Naive thymus-derived CD4-positive, alpha-beta T cell (primary cell): ENCODE results near the gene MRGPRF. TPM values are rescaled to one million over a fixed set of nuclear protein-coding genes. Genes with fewer than 3 reads are reported as not detected.
"Not testable (repeated sequence)": the region's sequence is repeated elsewhere in the genome, so short reads cannot be mapped to it uniquely, and the experiment has no call there.

ENCODE experiments used
- ATAC-seq: fragments of 150-1000 bp; cut with Tn5 transposase; 2 replicates; pipeline ENCODE4 v1.10.0; 2021; ENCODE audit warnings: mild to moderate bottlenecking, moderate library complexity
- CTCF ChIA-PET: fragments of 350-600 bp; sonication (Branson Sonifier 250); formaldehyde crosslinking; loops from one replicate; lab custom pipeline; 2021; ENCODE audit warnings: antibody characterized with exemption; lab: Charles Lee
- POLR2A ChIA-PET: fragments of 350-600 bp; sonication (Branson Sonifier 250); formaldehyde crosslinking; loops from one replicate; lab custom pipeline; 2021; ENCODE audit warnings: antibody characterized with exemption, inconsistent platforms; lab: Charles Lee
- DNase-seq, 9 donors: peaks; one replicate each; pipeline versions ENCODE4 v3.0.0 to v3.0.0-alpha.2; 2020 to 2022; ENCODE audit warnings: mixed read lengths in 1 of 9
- H3K27ac ChIP-seq: one replicate; pipeline ENCODE4 v1.7.0; 2013; ENCODE audit warnings: mild to moderate bottlenecking, low read depth, low read length, moderate library complexity
- H3K27me3 ChIP-seq, 2 donors: one replicate each; pipeline ENCODE4 v1.7.0; 2013; ENCODE audit warnings: low read length in 2 of 2, mild to moderate bottlenecking in 2 of 2, moderate library complexity in 2 of 2; ENCODE audit not compliant: control insufficient read depth in 2 of 2, insufficient read depth in 2 of 2
- H3K36me3 ChIP-seq, 3 experiments: 1 replicate in 2 of 3; 2 replicates in 1 of 3; pipeline ENCODE4 v1.7.0; 2013; ENCODE audit warnings: low read length in 3 of 3, mild to moderate bottlenecking in 3 of 3, moderate library complexity in 1 of 3; ENCODE audit not compliant: insufficient read depth in 3 of 3, control insufficient read depth in 2 of 3
- H3K4me1 ChIP-seq, 2 donors: one replicate each; pipeline ENCODE4 v1.7.0; 2013; ENCODE audit warnings: low read length in 2 of 2, mild to moderate bottlenecking in 2 of 2, moderate library complexity in 1 of 2; ENCODE audit not compliant: control insufficient read depth in 2 of 2, insufficient read depth in 2 of 2
- H3K4me3 ChIP-seq: 2 replicates; pipeline ENCODE4 v1.7.0; 2013; ENCODE audit warnings: mild to moderate bottlenecking, low read length
- H3K9me3 ChIP-seq, 3 experiments: 1 replicate in 2 of 3; 2 replicates in 1 of 3; pipeline ENCODE4 v1.7.0; 2013; ENCODE audit warnings: low read length in 3 of 3; ENCODE audit not compliant: control insufficient read depth in 2 of 3
- H3K27ac Mint-ChIP-seq, 9 donors: one replicate each; pipeline ENCODE4 v1.8.0; 2020 to 2022; ENCODE audit warnings: mixed read lengths in 9 of 9, mild to moderate bottlenecking in 8 of 9, moderate library complexity in 5 of 9, inconsistent platforms in 2 of 9
- H3K27me3 Mint-ChIP-seq, 5 donors: one replicate each; pipeline ENCODE4 v1.8.0; 2021 to 2022; ENCODE audit warnings: mixed read lengths in 5 of 5, mild to moderate bottlenecking in 1 of 5
- H3K36me3 Mint-ChIP-seq, 5 donors: one replicate each; pipeline ENCODE4 v1.8.0; 2020 to 2022; ENCODE audit warnings: mixed read lengths in 5 of 5, mild to moderate bottlenecking in 3 of 5, inconsistent platforms in 1 of 5
- H3K4me1 Mint-ChIP-seq, 7 donors: one replicate each; pipeline ENCODE4 v1.8.0; 2020 to 2022; ENCODE audit warnings: mixed read lengths in 7 of 7, mild to moderate bottlenecking in 3 of 7, inconsistent platforms in 1 of 7
- H3K4me3 Mint-ChIP-seq, 10 donors: one replicate each; pipeline ENCODE4 v1.8.0; 2020 to 2022; ENCODE audit warnings: mild to moderate bottlenecking in 10 of 10, mixed read lengths in 10 of 10, moderate library complexity in 6 of 10, inconsistent platforms in 2 of 10
- H3K9me3 Mint-ChIP-seq, 11 donors: one replicate each; pipeline ENCODE4 v1.8.0; 2020 to 2022; ENCODE audit warnings: mixed read lengths in 11 of 11, mild to moderate bottlenecking in 4 of 11, inconsistent platforms in 1 of 11, moderate library complexity in 1 of 11
- intact Hi-C, 2 donors: fragments of 100-400 bp; cut with micrococcal nuclease; formaldehyde crosslinking; loops; one replicate each; pipeline ENCODE4 v1.15.1; 2023
- polyA plus RNA-seq, 2 donors: library from polyadenylated mRNA; unstranded; fragments of 300-500 nt; fragmentation: Illumina TruSeq; gene quantifications; one replicate each; pipeline ENCODE4 v1.2.3, GENCODE V29; 2021
- total RNA-seq, 6 experiments: library from RNA in 5 of 6; stranded (reverse) in 5 of 6; gene quantifications; 1 replicate in 5 of 6; 2 replicates in 1 of 6; pipeline ENCODE4 v1.2.3 and lab custom pipeline; 2021 to 2026

The MRGPRF gene
- total and polyA plus RNA-seq, 7 experiments from 2014 or later: not detected

DNA sequence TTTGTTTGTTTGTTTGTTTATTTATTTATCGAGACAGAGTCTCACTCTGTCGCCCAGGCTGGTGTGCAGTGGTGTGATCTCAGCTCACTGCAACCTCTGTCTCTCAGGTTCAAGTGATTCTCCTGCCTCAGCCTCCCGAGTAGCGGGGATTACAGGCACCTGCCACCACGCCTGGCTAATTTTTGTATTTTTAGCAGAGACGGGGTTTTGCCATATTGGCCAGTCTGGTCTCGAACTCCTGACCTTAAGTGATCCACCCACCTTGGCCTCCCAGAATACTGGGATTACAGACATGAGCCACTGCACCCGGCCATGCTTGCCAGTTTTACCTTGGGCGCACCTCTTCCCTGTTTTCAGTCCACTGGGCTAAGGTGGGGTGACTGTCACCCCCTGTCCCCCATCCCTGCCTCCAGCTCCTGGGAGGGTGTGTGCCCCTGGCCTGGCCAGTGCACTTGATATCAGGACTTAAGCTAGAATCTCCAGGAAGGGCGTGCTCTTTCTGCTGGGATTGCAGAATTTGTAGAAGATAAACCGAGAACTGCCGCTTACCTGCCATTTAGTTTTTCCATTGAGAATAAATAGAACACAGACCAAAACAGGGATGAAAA, 13.2 kb downstream of the MRGPRF start:
- H3K36me3 Mint-ChIP-seq, H3K27me3 ChIP-seq, ATAC-seq, H3K36me3 ChIP-seq, H3K9me3 Mint-ChIP-seq, H3K27me3 Mint-ChIP-seq, H3K4me1 Mint-ChIP-seq, H3K4me1 ChIP-seq, H3K27ac ChIP-seq, H3K9me3 ChIP-seq, intact Hi-C loops, CTCF ChIA-PET, H3K27ac Mint-ChIP-seq, POLR2A ChIA-PET, H3K4me3 Mint-ChIP-seq, H3K4me3 ChIP-seq, DNase-seq: not testable (repeated sequence)

GRCh38 chr11:68999093-68999747, 13.8 kb downstream of the MRGPRF start:
- intact Hi-C loops: no loop called here
- ChIA-PET POLR2A (no interaction called here), CTCF (no interaction called here)
- peaks cover 0 to 9% (median 0%) of the 10 kb centered on the region in 7 donors for H3K4me1 Mint-ChIP-seq
- H3K4me3 Mint-ChIP-seq: no peak overlapping the region
- ATAC-seq (peak; percentile 32), DNase-seq (no peak)
- H3K9me3 ChIP-seq: no peaks in the 10 kb centered on the region
- peak overlapping the region in 2 of 9 donors; percentile 21 to 23 for H3K27ac Mint-ChIP-seq
- no peaks in the 10 kb centered on the region for H3K36me3 ChIP-seq
- H3K36me3 Mint-ChIP-seq: no peaks in the 10 kb centered on the region
- no peaks in the 10 kb centered on the region for H3K4me1 ChIP-seq
- no peaks in the 10 kb centered on the region for H3K9me3 Mint-ChIP-seq
- no peaks in the 10 kb centered on the region for H3K27me3 ChIP-seq
- no peak overlapping the region for H3K27ac ChIP-seq
- H3K27me3 Mint-ChIP-seq: peaks cover 0 to 9% (median 2%) of the 10 kb centered on the region in 5 donors
- no peak overlapping the region for H3K4me3 ChIP-seq

- DNase-seq (no peak), ATAC-seq (no peak)
- peaks cover 0 to 9% (median 0%) of the 10 kb centered on the region in 7 donors for H3K4me1 Mint-ChIP-seq
- no peak overlapping the region for H3K27ac Mint-ChIP-seq
- no peaks in the 10 kb centered on the region for H3K36me3 Mint-ChIP-seq
- no peaks in the 10 kb centered on the region for H3K36me3 ChIP-seq
- no peaks in the 10 kb centered on the region for H3K9me3 ChIP-seq
- ChIA-PET CTCF (no interaction called here), POLR2A (no interaction called here)
- no peak overlapping the region for H3K27ac ChIP-seq
- H3K27me3 Mint-ChIP-seq: peaks cover 0 to 13% (median 4%) of the 10 kb centered on the region in 5 donors
- no peak overlapping the region for H3K4me3 ChIP-seq
- H3K4me3 Mint-ChIP-seq: no peak overlapping the region
- H3K4me1 ChIP-seq: no peaks in the 10 kb centered on the region
- intact Hi-C loops: no loop called here
- no peaks in the 10 kb centered on the region for H3K27me3 ChIP-seq
- H3K9me3 Mint-ChIP-seq: no peaks in the 10 kb centered on the region
Measured at GRCh38 chr11:68998390-68998911, 14.6 kb downstream of the MRGPRF start.

GRCh38 chr11:68997995-68998348, 15.1 kb downstream of the MRGPRF start:
- no peaks in the 10 kb centered on the region for H3K4me1 ChIP-seq
- DNase-seq (no peak), ATAC-seq (no peak)
- Mint-ChIP-seq H3K27me3 (peaks cover 0 to 16% (median 4%) of the 10 kb centered on the region in 5 donors), H3K27ac (no peak overlapping the region), H3K4me1 (peaks cover 0 to 9% (median 0%) of the 10 kb centered on the region in 7 donors), H3K4me3 (no peak overlapping the region), H3K36me3 (no peaks in the 10 kb centered on the region), H3K9me3 (no peaks in the 10 kb centered on the region)
- H3K27me3 ChIP-seq: no peaks in the 10 kb centered on the region
- H3K9me3 ChIP-seq: no peaks in the 10 kb centered on the region
- POLR2A ChIA-PET: no interaction called here
- no peak overlapping the region for H3K4me3 ChIP-seq
- no peak overlapping the region for H3K27ac ChIP-seq
- no peaks in the 10 kb centered on the region for H3K36me3 ChIP-seq
- intact Hi-C loops: no loop called here
- CTCF ChIA-PET: no interaction called here

DNA sequence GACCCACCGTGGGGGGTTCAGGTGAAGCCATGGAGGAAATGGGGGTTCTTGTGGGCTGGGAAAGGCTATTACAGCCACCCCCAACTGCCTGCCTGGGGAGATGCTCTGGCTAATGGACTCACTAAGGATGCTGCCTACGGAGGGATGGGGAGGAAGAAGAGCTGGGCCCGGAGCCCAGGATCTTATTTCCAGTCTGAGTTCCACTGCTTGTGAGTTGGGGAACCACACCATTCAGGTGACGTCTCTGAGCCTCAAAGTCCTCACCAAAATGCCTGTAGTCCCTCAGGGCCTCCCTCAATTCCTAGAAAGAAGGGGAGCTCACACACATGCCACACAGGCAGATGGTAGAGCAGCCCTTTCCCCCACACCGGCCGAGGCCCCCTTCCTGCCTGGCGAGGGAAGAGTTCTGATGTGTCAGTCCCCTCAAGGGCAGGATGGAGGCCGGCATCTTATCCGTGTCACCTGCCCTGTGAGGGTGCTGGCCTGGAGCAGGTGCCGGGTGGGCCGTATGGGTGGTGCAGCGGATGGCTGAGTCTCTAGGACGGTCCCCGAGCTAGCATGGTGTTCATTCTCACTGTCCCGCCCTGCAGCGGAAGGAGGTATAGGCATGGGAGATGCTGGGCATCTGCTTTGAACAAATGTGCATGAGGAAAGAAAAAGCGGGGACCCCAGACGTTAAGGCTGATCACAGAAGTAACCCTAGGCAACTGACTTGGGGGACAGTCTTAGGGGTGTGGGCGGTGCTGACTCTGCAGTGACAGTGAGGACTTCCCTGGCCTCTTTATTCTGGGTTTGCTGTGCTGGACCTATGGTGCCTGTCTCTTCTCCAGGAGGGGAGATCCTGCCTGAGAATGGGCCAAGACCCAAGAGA, 15.7 kb downstream of the MRGPRF start:
- Mint-ChIP-seq H3K9me3 (no peaks in the 10 kb centered on the region), H3K4me1 (peaks cover 0 to 9% (median 0%) of the 10 kb centered on the region in 7 donors), H3K36me3 (no peaks in the 10 kb centered on the region), H3K27ac (no peak overlapping the region), H3K4me3 (no peak overlapping the region), H3K27me3 (peaks cover under 1 to 22% (median 5%) of the 10 kb centered on the region in 5 donors)
- ChIA-PET CTCF (no interaction called here), POLR2A (no interaction called here)
- no peak overlapping the region for H3K27ac ChIP-seq
- H3K4me3 ChIP-seq: no peak overlapping the region
- H3K36me3 ChIP-seq: no peaks in the 10 kb centered on the region
- H3K27me3 ChIP-seq: no peaks in the 10 kb centered on the region
- intact Hi-C loops: no loop called here
- no peaks in the 10 kb centered on the region for H3K4me1 ChIP-seq
- no peaks in the 10 kb centered on the region for H3K9me3 ChIP-seq
- DNase-seq (no peak), ATAC-seq (no peak)

- intact Hi-C loops: no loop called here
- H3K9me3 ChIP-seq: no peaks in the 10 kb centered on the region
- no peaks in the 10 kb centered on the region for H3K36me3 ChIP-seq
- Mint-ChIP-seq H3K4me3 (no peak overlapping the region), H3K36me3 (no peaks in the 10 kb centered on the region), H3K4me1 (peaks cover 0 to 9% (median 0%) of the 10 kb centered on the region in 7 donors), H3K9me3 (no peaks in the 10 kb centered on the region), H3K27me3 (peaks cover 7 to 28% (median 11%) of the 10 kb centered on the region in 5 donors), H3K27ac (no peak overlapping the region)
- CTCF ChIA-PET: no interaction called here
- DNase-seq (no peak), ATAC-seq (no peak)
- H3K4me3 ChIP-seq: no peak overlapping the region
- no peak overlapping the region for H3K27ac ChIP-seq
- H3K27me3 ChIP-seq: no peaks in the 10 kb centered on the region
- H3K4me1 ChIP-seq: no peaks in the 10 kb centered on the region
- POLR2A ChIA-PET: no interaction called here
Measured at GRCh38 chr11:68996376-68997123, 16.5 kb downstream of the MRGPRF start.
